KOPT-K1 (cell line): ENCODE measurements around the gene ZNF146.
"Not testable (repeated sequence)": the region's sequence is repeated elsewhere in the genome, so short reads cannot be mapped to it uniquely, and the experiment has no call there.

Experiments
- H3K27ac ChIP-seq: fragments of 200-600 bp; sonication (generic); 2 replicates; pipeline ENCODE4 v1.5.1; 2016; ENCODE audit warnings: antibody characterized with exemption, mild to moderate bottlenecking, low read depth, low read length; ENCODE audit not compliant: poor library complexity, severe bottlenecking
- H3K36me3 ChIP-seq: fragments of 200-600 bp; sonication (generic); 2 replicates; pipeline ENCODE4 v1.5.1; 2017; ENCODE audit warnings: antibody characterized with exemption, mild to moderate bottlenecking, low read length, moderate library complexity; ENCODE audit not compliant: insufficient read depth
- H3K9me3 ChIP-seq: fragments of 200-600 bp; sonication (generic); 2 replicates; pipeline ENCODE4 v1.5.1; 2017; ENCODE audit warnings: antibody characterized with exemption, low read length, mild to moderate bottlenecking; ENCODE audit not compliant: insufficient read depth, poor library complexity, severe bottlenecking

Gene ZNF146

DNA sequence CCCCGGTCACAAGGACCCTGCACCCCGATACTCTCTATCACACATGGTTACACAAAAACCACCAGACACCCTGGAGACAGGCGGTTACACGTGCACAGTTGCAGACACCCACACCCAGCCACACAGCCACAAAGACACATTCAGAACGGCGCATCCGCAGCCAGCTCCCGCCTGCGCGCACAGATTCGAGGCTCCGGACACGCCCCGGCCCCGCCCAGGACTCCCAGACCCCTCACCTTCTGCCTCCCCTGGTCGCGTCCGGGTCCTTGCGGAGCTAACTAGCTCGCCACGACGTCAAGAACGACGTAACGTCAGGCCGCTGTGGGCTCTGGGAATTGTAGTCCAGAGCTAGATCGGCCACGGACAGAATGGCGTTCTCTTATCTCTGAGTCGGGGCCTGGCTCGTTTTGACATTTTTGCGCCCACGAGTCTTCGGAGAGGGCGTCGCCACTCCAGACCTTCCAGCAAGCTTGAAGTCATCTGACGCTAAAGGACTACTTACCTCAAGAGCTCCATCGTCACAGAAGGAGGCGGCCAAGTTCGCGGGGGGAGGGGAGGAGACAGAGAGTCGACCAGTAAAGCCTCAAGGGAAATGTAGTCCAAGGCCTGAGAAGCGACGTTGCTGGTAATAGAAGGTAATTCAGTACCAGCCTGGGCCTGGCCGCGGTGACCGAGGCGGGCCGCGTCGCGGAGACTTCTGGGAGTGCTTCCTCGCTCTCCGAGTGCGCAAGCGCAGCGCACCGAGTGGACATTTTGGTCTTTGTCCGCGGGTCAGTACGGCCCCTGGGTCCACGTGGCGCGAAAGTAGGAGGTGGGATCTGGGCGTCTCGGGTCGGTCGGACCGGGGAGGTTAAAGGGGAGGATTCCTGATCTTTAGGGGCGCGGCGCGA lies at the start of gene ZNF146, which contains the start of gene ZNF565:
ZNF146 (plus strand) TSS at position 721 of the 890 bp plus-strand sequence. CDS start 21,335 bp downstream, outside the sequence.
ZNF565 (minus strand) TSS at position 280 of the 890 bp plus-strand sequence. CDS start 12,680 bp downstream, outside the sequence.
- Histone ChIP-seq H3K27ac (peak within 1 kb of the TSS; percentile 78), H3K9me3 (peaks cover 20% of the 10 kb centered on the region), H3K36me3 (peaks cover 25% of the 10 kb centered on the region)

GRCh38 chr19:36169084-36169760 lies 45.7 kb upstream of the ZNF146 start:
- no peaks in the 10 kb centered on the region for H3K36me3 ChIP-seq
- H3K27ac ChIP-seq: no peak overlapping the region
- no peaks in the 10 kb centered on the region for H3K9me3 ChIP-seq

DNA sequence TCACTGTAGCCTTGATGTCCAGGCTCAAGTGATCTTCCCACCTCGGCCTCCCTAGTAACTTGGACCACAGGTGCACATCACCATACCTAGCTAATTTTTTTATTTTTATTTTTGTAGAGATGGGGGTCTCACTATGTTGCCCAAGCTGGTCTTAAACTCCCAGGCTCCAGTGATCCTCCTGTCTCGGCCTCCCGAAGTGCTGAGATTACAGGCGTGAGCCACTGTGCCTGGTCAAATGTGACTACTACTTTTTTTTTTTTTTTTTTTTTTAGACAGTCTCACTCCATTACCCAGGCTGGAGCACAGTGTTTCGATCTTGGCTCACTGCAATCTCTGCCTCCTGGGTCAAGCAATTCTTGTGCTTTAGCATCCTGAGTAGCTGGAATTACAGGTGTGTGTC lies 42.1 kb upstream of the ZNF146 start:
- Histone ChIP-seq H3K9me3 (no peaks in the 10 kb centered on the region), H3K27ac (no peak overlapping the region)

GRCh38 chr19:36173846-36174245 lies 41.1 kb upstream of the ZNF146 start:
- H3K36me3 ChIP-seq, H3K9me3 ChIP-seq, H3K27ac ChIP-seq: not testable (repeated sequence)

More for the DNA sequence above, 42.1 kb upstream of the ZNF146 start:
- H3K36me3 ChIP-seq: no peaks in the 10 kb centered on the region

GRCh38 chr19:36179077-36179476 lies 35.8 kb upstream of the ZNF146 start:
- not testable (repeated sequence) for H3K27ac ChIP-seq, H3K9me3 ChIP-seq, H3K36me3 ChIP-seq

- no peaks in the 10 kb centered on the region for H3K9me3 ChIP-seq
- no peak overlapping the region for H3K27ac ChIP-seq
- no peaks in the 10 kb centered on the region for H3K36me3 ChIP-seq
Measured at GRCh38 chr19:36182612-36183244, 32.2 kb upstream of the ZNF146 start.

- Histone ChIP-seq H3K27ac (no peak overlapping the region), H3K9me3 (no peaks in the 10 kb centered on the region), H3K36me3 (no peaks in the 10 kb centered on the region)
Measured at GRCh38 chr19:36183245-36183628, 31.7 kb upstream of the ZNF146 start.

- not testable (repeated sequence) for H3K27ac ChIP-seq, H3K36me3 ChIP-seq, H3K9me3 ChIP-seq
Measured at GRCh38 chr19:36186722-36187121, 28.2 kb upstream of the ZNF146 start.

DNA sequence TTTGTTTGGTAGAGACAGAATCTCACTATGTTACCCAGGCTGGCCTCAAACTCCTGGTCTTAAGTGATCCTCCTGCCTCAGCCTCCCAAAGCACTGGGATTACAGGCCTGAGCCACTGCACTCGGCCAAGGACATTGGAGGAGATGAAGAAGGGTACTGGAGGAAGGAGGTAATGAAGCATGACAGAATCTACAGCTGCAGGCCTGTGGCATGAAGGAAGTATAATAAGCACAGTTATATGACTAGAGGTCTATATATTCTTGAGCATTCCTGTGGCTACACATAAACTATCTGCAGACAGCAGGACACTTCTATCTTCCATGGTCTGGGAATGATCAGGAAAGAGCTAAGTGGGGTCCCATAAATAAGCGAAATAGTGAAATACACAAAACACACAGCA lies 18.7 kb upstream of the ZNF146 start:
- H3K36me3 ChIP-seq: no peaks in the 10 kb centered on the region
- no peaks in the 10 kb centered on the region for H3K9me3 ChIP-seq
- H3K27ac ChIP-seq: no peak overlapping the region

DNA sequence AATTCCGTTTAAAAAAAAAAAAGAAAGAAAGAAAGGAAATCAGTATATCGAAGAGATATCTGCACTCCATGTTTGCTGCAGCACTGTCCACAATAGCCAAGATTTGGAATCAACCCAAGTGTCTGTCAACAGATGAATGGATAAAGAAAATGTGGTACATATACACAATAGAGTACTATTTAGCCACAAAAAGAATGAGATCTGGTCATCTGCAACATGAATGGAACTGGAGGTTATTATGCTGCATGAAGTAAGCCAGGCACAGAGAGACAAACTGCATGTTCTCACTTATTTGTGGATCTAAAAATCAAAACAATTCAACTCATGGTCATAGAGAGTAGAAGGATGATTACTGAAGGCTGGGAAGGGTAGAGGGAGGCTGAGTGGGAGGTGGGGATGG lies 16.8 kb upstream of the ZNF146 start:
- no peaks in the 10 kb centered on the region for H3K9me3 ChIP-seq
- no peaks in the 10 kb centered on the region for H3K36me3 ChIP-seq
- no peak overlapping the region for H3K27ac ChIP-seq

- Histone ChIP-seq H3K9me3 (no peaks in the 10 kb centered on the region), H3K36me3 (no peaks in the 10 kb centered on the region), H3K27ac (no peak overlapping the region)
Measured at GRCh38 chr19:36201684-36202083, 13.2 kb upstream of the ZNF146 start.

DNA sequence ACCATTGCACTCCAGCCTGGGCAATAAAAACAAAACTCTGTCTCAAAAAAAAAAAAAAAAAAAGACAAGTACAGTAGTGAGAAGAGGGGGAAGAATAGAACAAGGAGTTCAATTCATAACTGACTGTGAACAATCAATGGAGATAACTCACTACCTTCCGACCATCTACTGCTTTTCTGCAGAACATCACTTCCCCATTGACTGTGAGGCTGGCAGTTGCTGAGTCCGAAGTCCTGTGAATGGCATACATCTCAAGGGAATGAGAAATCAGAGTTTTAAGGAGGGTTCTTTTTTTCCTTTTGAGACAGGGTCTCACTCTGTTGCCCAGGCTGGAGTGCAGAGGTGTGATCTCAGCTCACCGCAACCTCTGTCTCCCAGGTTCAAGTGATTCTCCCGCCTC lies 11.6 kb upstream of the ZNF146 start:
- Histone ChIP-seq H3K27ac (no peak overlapping the region), H3K36me3 (no peaks in the 10 kb centered on the region), H3K9me3 (no peaks in the 10 kb centered on the region)

GRCh38 chr19:36207605-36208252 lies 7.2 kb upstream of the ZNF146 start:
- H3K27ac ChIP-seq: no peak overlapping the region
- H3K9me3 ChIP-seq: no peaks in the 10 kb centered on the region
- no peaks in the 10 kb centered on the region for H3K36me3 ChIP-seq

DNA sequence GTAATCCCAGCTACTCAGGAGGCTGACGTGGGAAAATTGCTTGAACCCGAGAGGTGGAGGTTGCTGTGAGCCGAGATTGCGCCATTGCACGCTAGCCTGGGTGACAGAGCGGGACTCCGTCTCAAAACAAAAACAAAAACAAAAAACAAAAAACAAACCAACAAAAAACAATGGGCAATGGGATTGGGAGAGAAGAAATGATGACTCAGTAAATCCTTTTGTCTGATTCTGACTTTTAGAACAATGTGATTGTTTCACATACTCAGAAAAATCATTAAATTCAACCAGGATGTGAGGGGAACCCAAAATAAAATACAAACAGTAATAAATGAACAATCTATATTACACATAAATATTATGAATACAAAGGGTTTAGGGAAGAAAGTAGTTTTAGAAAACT lies 5.5 kb upstream of the ZNF146 start:
- Histone ChIP-seq H3K36me3 (no peaks in the 10 kb centered on the region), H3K9me3 (no peaks in the 10 kb centered on the region)

DNA sequence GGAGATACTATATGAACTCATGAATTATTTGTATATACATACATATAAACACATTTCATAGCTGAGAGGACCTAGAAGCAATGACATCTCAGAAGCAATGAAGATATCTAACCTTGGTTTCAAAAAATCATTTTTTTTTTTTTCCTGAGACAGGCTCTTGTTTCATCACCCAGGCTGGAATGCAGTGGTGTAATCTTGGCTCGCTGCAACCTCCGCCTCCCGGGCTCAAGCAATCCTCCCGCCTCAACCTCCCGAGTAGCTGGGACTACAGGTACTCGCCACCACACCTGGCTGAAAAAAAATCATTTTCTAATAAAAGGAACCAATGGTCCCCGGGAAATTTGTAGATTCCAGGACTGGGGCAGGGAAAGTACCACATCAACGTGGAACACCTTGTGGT lies 4.4 kb upstream of the ZNF146 start:
- H3K36me3 ChIP-seq: no peaks in the 10 kb centered on the region
- no peaks in the 10 kb centered on the region for H3K9me3 ChIP-seq
- no peak overlapping the region for H3K27ac ChIP-seq

More for the DNA sequence above, 5.5 kb upstream of the ZNF146 start:
- H3K27ac ChIP-seq: no peak overlapping the region
